GM11168 (cell line): ENCODE data around the gene OTOF.

Experiments used
- in situ Hi-C: fragments of 300-500 bp; cut with MboI; formaldehyde crosslinking; loops from one replicate; pipeline ENCODE4 v1.12.0; 2022; ENCODE audit warnings: low sequenced_read_pairs; ENCODE audit not compliant: unreplicated experiment

The OTOF gene

DNA sequence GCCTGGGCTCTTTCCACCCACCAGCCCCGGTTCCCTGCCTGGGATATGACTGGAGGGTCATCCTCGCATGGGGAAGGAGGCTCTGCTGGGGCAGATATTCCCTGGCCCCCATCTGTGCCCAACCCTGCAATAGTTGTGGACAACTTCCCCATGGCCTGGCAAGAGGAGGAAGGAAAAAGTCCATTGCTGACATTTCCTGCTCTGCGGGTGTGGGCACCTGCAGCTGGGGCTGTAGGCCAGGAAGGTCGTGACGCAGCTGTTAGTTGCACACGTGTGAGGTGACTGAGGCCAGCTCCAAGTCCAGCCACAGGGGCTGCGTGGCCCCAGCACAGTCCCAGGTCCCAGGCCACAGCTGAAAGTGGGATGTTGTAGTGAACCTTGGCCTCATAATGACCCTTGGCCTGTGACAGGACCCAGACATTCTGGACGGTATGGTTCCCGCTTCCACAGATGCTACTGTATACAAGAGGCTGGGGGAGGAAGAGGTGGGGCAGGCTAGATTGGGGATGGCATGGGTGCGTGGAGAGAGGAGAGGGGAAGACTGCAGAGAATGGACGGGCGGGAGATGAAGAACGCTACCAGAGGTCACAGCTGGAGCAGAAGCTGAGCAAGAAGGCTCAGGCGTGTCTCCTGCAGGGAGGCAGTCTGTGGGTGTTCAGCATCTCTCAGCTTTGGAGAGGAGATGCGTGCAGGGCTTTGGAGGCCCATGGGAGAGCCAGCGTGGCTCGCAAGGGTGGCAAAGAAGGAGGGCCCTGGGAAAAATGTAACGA is 22.1 kb downstream of the OTOF start:
- in situ Hi-C loops = no loop called here

DNA sequence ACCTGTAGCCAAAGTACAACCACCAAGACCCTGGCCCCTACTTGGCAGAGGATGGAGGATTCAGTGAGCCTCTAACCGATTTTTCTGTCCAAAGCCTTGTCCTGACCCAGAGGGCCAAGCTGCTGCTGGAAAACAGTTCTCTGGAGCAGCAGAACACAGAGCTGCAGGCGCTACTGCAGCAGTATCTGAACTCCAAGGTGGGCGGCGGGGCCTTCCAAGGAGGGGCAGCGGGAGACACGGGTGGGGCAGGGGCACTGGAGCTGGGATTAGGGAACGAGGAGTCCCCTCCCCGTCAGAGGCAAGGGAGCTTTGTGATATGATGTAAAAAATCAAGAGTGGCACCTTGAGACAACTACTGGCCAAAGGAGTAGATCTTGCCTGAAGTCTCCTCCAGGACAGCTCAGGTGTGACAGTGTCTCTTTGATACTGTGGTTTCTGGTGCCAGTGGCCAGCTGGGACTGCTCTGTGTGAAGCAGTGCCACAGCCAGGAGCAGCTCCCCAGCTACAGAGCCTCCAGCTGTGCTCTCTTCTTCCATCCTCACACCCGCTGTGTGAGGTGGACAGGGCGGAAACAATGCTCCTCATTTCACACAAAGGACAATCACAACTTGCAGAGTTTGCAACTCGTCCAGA is 22.8 kb downstream of the OTOF start:
- in situ Hi-C loops = no loop called here

DNA sequence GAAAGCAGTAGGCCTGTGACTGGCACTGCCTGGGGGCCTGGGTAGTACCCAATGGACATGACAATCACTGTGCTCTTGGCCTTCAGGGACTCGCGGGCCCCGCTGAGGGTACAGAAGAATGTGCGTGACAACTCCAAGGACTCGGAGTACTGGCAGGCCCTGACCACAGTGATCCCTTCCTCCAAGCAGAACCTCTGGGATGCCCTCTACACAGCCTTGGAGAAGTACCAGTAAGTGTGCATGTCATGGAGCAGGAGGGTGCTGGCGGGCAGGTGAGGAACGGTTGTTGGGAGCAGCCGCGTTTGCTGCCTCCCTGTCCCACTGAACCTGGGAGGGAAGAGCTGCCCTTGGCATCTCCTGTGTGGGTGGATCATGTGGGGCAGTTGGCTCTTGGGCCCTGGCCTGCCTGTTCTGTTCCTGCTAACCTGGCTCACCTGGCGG is 23.3 kb downstream of the OTOF start:
- in situ Hi-C loops = no loop called here

DNA sequence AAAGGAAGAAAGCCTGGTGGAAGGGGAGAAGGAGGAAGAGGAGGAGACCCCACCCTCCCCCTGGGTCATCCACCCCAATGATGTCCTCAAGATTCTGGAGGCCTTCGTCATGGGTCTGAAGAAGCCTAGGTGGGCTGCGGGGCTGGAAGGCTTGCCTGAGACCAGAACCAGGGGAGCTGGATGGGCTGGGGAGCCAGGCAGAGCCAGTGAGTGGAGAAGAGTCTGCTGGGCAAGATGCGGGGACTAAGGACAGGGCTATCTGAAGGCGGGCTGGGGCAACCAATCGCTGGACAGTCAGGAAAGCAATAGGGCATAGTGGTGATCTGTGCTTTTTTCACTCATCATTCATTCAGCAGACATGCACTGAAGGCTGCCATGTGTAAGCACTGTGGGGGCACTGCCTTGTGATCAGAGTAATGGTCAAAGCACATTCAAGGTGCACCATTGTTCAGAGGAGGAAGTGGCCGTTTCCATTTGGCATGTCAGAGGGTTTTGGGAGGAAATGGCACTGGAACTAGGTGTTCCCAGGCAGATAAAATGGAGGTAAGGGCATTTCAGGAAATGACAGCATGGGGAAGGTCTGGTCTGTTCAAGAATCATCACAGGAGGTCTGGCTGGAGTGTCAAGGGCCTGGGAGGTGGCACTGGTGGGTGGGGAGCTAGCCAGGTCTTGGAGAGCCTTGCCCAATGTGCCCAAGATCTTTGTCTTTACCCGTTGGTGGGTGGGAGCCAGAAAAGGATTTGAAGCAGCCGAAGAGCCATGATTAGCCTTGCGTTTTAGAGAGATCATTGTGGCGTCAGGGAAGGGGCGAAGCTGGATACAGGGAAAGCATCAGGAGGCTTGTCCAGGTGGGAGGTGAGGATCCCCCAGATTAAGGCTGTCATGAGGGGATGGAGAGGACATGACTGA is 24.2 kb downstream of the OTOF start:
- in situ Hi-C loops = no loop called here

DNA sequence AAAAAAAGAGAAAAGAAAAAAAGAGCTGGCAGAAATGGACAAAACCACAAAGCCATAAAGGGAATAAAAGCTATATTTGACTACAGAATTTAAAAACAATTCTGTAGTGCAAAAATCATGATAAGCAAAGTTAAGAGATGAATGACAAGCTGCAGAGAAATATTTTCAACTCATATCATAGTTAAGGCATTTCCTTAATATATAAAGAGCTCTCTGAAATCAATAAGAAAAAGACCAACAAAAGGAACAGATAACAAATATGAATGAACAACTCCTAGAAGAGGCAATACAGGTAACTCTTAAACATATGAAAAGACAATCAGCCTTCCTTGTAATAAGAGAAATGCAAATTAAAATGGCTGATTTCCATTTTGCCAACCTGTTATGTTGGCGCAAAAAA is 26.2 kb downstream of the OTOF start:
- in situ Hi-C loops = no loop called here

DNA sequence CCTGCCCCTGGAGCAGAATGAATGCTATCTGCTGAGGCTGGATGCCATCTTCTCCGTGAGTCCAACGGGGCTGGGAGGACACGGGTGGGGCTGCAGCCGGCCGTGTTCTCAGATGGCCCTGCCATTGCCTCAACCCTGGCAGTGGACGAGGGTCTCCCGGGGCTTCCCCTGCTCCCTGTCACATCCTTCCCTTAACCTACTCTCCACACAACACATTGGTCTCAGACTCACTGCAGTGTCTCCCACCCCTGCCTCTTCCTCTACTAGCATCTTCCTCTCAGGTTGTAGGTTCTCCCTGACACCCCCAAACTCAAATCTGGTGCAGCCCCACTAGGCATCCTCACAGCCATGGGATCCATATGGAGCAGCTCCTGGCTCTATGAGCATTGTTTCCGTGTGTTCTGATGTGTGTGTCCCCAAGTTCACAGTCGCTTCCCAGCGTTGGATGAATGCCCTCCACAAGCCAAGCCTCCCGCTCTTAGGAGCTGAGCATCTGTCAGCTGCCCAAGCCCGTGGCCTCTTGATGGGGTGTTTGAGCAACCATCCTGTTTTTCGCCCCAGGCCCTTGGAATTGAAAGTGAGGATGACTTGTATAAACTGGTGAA is 27.8 kb downstream of the OTOF start:
- in situ Hi-C loops = no loop called here

DNA sequence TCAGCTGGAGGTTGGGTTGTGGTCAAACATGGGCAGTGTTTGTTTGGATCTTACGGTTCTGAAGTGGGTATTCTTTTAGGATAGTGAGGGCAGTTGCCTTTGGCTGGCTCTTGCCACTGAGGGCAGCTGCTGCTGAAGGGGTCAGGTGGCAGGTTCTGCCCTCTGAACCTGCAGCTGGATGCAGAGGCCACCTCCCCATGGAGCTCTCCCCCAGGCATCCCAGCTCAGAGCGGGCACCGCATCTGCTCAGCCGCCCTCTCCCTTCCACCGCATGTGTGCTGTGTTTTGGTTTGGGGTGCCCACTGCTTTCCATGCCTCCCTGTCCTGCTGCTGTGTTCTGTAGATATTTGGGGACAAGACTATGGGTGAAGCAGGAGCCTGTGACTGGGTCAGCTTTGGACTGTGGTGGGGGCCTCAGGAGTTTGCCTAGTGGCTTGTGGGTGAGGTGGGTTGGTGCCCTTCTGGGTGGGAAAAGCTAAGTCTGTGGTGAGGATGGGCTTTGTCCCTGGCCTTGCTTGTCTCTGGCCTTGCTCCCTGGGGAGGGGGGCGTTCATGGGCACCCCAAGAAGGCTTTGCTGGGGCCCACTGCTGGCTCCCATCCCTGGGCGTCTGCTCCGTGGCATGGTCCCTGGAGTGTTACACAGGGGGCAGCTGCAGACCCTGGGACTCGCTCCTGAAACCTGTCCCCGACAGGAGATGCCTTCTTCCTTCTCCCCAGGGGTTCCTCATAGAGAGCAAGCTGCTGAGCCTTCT is 28.5 kb downstream of the OTOF start:
- in situ Hi-C loops = no loop called here

DNA sequence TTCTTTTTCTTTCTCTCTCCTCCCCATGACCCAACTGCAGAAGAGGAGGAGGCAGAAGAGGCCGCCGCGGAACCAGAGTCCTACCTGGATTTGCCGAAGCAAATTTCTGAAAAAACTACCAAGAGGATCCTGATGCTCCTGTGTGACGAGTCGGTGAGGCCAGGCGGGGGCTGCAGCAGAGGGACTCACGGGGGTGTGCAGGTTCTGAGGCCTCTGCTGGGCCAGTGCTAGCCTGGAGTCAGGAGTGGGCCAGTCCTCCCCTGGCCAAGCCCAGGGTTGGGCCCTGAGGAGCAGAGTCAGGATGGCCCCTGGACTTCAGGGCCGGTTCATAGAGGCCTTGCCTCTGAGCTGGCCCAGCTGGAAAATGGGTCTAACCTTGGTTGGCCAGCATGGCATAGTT is 29.3 kb downstream of the OTOF start:
- in situ Hi-C loops = no loop called here

DNA sequence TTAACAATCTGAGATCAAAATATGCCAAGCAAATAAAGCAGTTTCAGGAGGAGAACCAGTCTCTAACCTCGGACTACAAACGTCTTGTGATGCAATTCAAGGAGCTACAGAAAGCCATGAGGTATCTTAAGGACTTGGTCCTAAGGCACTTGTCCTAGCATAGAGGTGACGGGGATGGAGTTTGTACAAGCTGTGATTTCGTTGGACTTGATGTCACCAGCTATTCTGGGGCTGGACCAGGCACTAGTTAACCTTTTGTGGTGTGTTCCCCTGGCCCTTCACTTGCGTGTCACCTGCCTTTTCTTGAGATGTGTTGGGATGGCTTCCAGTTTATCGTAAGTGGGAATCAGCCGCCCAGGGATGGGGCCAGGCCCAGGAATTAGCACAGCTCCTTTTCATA is 33.7 kb downstream of the OTOF start:
- in situ Hi-C loops = no loop called here

DNA sequence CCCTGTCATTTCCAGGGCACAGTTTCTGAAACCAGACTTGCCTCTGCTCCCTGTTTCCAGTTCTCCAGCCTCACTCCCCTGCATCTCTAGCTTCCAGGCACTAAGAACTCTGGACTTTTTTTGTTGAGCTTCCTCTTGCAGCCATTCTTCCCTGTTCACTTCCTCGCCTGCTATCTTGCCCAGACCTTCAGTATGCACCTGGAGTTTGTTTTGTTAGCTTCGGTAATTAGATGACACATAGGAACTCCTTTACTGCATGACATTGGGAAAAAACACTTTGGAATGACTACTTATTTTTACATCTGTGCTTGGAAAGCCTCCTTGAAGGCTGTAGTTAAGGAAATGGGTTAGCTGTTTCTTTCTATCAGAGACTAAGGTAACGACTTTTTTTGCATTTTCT is 35.2 kb downstream of the OTOF start:
- in situ Hi-C loops = no loop called here

DNA sequence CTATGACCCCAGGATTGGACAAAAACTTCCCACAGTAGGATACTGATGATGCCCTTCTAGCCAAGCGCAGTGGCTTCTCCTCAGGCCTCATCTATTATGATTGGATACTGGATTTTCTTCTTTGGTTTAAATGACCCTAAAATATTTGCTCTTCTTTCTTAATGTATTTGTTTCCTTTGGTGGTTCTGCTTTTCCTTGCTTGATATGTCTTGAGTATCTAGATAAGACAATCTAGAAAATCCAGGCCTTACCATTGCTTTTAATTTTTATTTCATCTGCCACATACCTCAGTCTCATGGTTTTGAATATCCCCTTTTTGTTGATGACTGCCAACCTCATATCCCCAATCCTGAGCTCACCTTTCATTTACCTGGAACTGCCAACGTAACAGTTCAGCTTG is 35.6 kb downstream of the OTOF start:
- in situ Hi-C loops = no loop called here

DNA sequence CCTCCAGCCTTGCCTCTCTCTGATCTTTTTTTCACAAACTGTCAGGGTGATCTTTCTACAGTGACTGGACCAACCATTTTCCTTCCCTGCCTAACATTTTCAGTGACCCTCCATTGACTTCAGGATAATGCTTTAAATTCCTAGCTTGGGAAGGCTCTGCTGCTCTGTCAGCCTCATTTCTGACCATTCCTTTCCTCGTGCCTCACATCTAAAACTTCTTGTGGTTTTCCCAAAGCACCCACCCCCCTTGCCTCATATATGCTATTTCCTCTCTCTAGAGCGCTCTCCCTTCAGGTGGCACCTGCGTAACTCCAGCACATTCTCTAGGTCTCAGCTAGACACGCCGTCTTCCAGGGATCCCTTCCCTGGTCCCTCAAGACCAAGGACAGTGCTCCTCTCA is 39.0 kb downstream of the OTOF start:
- in situ Hi-C loops = no loop called here

DNA sequence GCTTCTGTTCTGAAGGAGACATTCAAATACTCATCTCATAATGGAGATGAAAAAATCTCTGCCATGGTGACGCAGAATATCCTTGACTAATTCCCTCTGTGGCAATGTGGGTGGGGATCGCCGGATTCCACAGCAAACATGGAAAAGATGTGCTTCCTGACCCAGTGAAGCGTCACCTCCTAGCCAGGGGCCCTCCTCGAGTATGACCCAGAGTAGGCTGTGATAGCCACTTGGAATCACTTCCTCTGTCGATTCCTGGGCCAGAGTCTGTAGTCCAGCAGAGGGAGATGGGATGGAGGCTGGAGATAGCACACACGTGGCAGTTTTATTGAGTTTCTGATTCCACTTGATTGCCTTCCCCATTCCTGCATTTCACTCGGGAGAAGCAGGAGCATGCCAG is 39.4 kb downstream of the OTOF start:
- in situ Hi-C loops = no loop called here

DNA sequence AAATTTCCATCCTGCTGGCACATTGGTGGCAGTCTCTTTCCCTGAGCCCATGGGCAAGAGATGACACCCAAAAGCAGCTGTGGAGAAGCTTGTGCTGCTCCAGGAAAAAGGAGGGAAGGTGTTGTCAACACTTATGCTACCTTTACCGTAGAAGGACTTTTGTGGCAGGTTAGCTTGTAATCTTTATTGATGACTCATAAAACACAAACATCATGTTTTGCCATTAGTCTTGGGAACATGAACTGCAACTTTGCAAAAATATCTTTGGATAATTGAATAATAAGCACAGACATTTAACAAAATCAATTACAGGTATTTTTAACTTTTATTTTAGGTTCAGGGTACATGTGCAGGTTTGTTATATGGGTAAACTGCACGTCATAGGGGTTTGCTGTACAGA is 42.8 kb downstream of the OTOF start:
- in situ Hi-C loops = no loop called here

DNA sequence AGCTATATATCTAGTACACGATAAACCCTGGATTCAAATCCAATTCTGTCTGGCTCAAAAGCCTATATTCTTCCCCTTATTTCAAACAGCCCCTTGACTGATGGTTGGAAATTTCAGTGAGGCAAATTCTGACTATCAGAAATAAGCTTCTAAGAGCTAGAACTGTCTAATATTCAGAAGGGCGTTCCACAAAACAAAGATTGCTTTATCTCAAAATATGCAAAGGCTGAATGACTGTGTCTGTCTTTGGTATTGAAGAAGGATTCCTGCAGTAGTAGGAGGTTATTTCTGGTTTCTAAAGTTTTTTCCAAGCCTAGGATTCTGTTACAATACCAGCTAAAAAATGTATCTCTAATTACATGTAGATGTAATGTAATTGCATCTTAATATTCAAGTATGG is 45.1 kb downstream of the OTOF start:
- in situ Hi-C loops = no loop called here

DNA sequence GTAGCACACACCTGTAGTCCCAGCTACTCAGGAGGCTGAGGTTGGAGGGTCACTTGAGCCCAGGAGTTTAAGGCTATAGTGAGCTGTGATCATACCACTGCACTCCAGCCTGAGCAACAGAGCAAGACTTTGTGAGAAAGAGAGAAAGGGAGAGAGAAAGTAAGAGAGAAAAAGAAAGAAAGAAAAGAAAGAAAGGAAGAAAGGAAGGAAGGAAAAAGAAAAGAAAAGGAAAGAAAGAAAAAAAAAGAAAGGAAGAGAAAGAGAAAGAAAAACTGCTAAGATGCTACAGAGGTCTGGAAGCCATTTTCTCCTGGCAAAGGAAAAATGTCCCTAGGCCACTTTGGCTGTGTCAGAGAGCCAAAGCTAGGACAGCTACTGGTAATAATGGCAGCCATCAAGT is 45.6 kb downstream of the OTOF start:
- in situ Hi-C loops = no loop called here

DNA sequence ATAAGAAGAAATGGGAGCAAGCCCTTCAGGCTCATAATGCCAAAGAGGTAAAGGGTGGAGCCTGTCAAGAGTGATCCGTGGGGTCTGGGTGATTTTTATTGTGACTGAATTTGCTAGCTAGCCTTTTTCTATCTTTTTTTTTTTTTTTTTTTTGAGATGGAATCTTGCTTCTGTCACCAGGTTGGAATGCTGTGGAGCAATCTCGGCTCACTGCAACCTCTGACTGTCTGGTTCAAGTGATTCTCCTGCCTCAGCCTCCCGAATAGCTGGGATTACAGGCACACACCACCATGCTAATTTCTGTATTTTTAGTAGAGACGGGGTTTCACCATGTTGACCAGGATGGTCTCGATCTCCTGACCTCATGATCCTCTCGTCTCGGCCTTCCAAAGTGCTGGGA is 47.1 kb downstream of the OTOF start:
- in situ Hi-C loops = no loop called here

DNA sequence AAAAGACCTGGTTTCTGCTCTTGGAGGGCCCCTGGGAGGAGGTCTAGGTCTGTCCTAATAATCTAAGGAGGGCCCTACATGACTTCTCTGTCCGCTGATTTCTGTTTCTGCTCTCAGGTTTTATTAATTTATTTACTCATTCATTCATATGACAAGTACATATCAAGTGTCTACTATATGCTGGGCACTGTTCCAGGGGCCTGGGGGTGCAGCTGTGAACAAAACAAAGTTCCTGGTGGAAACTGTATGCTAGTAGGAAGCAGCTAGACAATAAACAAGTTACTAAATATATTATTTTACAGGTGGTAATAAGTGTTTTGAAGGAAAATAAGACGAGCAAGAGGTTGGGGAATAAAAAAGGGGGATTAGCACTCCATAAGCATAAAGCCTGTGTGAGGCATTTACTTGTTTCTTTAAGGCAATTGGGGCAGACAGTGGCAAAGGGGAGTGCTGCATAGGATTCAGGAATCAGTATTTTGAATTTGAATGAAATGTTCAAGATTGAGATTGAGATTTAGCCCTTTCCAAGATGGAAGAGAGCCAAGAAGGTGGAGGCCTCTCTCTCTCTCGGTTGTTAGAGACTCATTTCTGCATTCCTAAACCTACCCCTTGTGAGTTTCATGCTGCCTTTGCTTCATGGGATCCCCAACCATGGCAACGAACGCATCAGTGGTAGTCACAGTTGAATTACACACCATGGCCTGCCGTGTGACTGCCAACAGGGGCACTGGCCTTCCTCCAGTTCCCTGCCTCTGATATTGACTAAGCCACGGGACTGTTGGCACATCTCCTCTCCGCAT is 47.9 kb downstream of the OTOF start:
- in situ Hi-C loops = no loop called here

DNA sequence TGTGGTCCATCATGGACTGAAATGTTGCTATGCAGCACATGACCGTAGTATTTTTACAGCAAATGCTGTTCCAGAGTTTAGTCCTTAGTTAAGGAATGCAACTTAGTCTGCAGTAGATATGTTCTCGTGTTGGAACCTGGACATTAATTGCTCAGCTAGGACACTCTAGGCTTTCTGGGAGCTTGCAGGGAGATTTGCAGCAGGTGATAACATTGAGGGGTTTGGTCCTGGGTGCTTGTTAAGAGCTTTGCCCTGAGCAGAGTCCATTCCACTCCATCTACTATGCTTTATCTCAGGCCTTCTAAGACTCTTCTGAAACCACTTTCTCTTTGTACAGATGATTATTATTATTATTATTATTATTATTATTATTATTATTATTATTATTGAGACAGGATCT is 49.1 kb downstream of the OTOF start:
- in situ Hi-C loops = no loop called here
